Right renal cortex interstitium (tissue), 3 donors: ENCODE data around the gene CHORDC1. TPM values are rescaled to one million over a fixed set of nuclear protein-coding genes. Genes with fewer than 3 reads are reported as not detected.

Source experiments
- polyA plus RNA-seq, 3 donors: library from polyadenylated mRNA; unstranded; fragments of 120-200 nt; gene quantifications; one replicate each; pipeline ENCODE4 v1.2.1, GENCODE V29; 2013; ENCODE audit not compliant: insufficient read length in 3 of 3

Gene CHORDC1
- polyA plus RNA-seq, 3 donors, result 44.6 to 50.9 (median 47.3) TPM

Other genes with a start within 250 kb of the CHORDC1 start
- not detected for gene TRIM49C, start 191.9 kb downstream of the CHORDC1 start, polyA plus RNA-seq
- gene UBTFL1, start 137.1 kb downstream of the CHORDC1 start, polyA plus RNA-seq, result not detected
- 10 to 100 TPM; 19.5 to 27.7 (median 24.0) TPM for gene NAALAD2, start 88.4 kb downstream of the CHORDC1 start, polyA plus RNA-seq